ENCODE results near the gene PARP12. TPM values are rescaled to one million over a fixed set of nuclear protein-coding genes. Genes with fewer than 3 reads are reported as not detected.

Gene PARP12
- total and polyA plus RNA-seq, 12 donors: 6.7 to 48.3 (median 13.1) TPM

DNA sequence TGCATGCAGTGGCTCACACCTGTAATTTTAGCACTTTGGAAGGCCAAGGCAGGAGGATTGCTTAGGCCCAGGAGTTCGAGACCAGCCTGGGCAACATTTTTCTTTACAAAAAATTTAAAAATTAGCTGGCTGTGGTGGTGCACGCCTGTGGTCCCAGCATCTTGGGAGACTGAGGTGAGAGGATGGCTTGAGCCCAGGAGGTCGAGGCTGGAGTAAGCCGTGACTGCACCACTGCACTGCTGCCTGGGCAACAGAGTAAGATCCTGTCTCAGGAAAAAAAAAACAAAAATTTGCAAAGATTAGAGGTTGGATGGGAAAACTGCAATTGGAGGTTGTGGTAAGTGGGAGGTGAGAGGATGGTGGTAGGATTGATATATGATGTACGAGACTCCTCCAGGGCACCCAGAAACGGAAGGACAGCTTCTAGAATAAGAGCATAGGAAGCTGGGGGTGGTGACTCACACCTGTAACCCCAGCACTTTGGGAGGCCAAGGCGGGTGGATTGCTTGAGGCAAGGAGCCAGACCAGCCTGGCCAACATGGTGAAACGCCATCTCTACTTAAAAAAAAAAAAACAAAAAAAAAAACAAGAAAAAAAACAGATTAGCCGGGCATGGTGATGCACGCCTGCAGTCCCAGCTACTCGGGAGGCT is 19.1 kb upstream of the PARP12 start:
- Histone ChIP-seq H3K4me1 (peaks cover 0 to 26% (median 4%) of the 10 kb centered on the region in 9 donors), H3K4me3 (no peak overlapping the region), H3K27ac (no peak overlapping the region), H3K9me3 (no peaks in the 10 kb centered on the region), H3K27me3 (no peaks in the 10 kb centered on the region), H3K36me3 (peaks cover 0 to 8% (median 0%) of the 10 kb centered on the region in 9 donors)
- DNase-seq (no peak), ATAC-seq (no peak)
- intact Hi-C loops (cut with DNase I): no loop called here
- TF ChIP-seq, protein P1, sequence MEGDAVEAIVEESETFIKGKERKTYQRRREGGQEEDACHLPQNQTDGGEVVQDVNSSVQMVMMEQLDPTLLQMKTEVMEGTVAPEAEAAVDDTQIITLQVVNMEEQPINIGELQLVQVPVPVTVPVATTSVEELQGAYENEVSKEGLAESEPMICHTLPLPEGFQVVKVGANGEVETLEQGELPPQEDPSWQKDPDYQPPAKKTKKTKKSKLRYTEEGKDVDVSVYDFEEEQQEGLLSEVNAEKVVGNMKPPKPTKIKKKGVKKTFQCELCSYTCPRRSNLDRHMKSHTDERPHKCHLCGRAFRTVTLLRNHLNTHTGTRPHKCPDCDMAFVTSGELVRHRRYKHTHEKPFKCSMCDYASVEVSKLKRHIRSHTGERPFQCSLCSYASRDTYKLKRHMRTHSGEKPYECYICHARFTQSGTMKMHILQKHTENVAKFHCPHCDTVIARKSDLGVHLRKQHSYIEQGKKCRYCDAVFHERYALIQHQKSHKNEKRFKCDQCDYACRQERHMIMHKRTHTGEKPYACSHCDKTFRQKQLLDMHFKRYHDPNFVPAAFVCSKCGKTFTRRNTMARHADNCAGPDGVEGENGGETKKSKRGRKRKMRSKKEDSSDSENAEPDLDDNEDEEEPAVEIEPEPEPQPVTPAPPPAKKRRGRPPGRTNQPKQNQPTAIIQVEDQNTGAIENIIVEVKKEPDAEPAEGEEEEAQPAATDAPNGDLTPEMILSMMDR (IDR thresholded peaks at IDR 0.05): no peak
- WGBS, 2 donors: 93 to 94% methylated on average over 11 of the region's 11 CpGs

- DNase-seq: no peak
- intact Hi-C loops (cut with DNase I): no loop called here
- WGBS, 2 donors: 63 to 65% methylated on average over 7 of the region's 7 CpGs
- no peaks in the 10 kb centered on the region for H3K27me3 ChIP-seq
- H3K27ac ChIP-seq: no peak overlapping the region
- H3K9me3 ChIP-seq: no peaks in the 10 kb centered on the region
- peaks cover 0 to 26% (median 4%) of the 10 kb centered on the region in 9 donors for H3K4me1 ChIP-seq
- TF ChIP-seq, protein P1 (IDR thresholded peaks at IDR 0.05): no peak
- H3K4me3 ChIP-seq: no peak overlapping the region
- no peaks in the 10 kb centered on the region for H3K36me3 ChIP-seq
- no peak for ATAC-seq
These were observed 18.2 kb upstream of the PARP12 start for GRCh38 chr7:140080919-140081318.

DNA sequence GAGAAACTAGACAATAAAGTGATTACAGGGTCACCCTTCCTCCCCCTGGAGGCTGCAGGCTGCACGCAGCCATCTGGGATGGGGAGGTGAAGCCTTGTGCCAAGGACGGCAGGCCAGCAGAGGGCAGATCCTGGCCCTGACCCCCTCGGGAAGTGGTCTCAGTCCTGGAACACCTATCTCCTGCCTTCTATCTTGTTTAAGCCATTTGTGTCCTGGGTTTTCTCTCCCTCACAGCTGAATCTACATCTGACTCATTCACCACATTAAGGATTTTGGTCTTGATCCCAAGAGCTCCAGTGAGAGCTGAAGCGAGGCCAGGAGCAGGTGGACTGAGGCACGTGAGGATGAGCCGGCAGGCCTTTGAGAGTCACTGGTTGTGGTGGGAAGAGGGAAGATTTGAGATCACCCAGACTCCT is 16.4 kb upstream of the PARP12 start:
- intact Hi-C loops (cut with DNase I): no loop called here
- no peaks in the 10 kb centered on the region for H3K36me3 ChIP-seq
- ATAC-seq: peak in 5 of 8 donors; percentile 12 to 65 (median 50)
- H3K4me1 ChIP-seq: peaks cover 0 to 13% (median 4%) of the 10 kb centered on the region in 9 donors
- H3K27ac ChIP-seq: no peak overlapping the region
- no peak overlapping the region for H3K4me3 ChIP-seq
- TF ChIP-seq, protein P1 (IDR thresholded peaks at IDR 0.05): peak in 5 of 9 donors; percentile 14 to 40 (median 36)
- no peaks in the 10 kb centered on the region for H3K27me3 ChIP-seq
- DNase-seq: no peak
- H3K9me3 ChIP-seq: no peaks in the 10 kb centered on the region
- 50 to 59% methylated on average over 6 of the region's 6 CpGs for WGBS, 2 donors

GRCh38 chr7:140078392-140078791 is 15.6 kb upstream of the PARP12 start:
- no peak overlapping the region for H3K27ac ChIP-seq
- no peak for ATAC-seq
- no peaks in the 10 kb centered on the region for H3K36me3 ChIP-seq
- no peaks in the 10 kb centered on the region for H3K27me3 ChIP-seq
- no peak overlapping the region for H3K4me3 ChIP-seq
- H3K9me3 ChIP-seq: no peaks in the 10 kb centered on the region
- H3K4me1 ChIP-seq: peaks cover 0 to 7% (median 4%) of the 10 kb centered on the region in 9 donors
- 73 to 75% methylated on average over 13 of the region's 13 CpGs for WGBS, 2 donors
- DNase-seq: no peak
- intact Hi-C loops (cut with DNase I): no loop called here
- TF ChIP-seq, protein P1 (IDR thresholded peaks at IDR 0.05): no peak

All from heart right ventricle (tissue), 16 donors.